Lung (tissue), 12 donors: ENCODE measurements around the gene TPO. TPM values are rescaled to one million over a fixed set of nuclear protein-coding genes. Genes with fewer than 3 reads are reported as not detected.
"Not testable (repeated sequence)": the region's sequence is repeated elsewhere in the genome, so short reads cannot be mapped to it uniquely, and the experiment has no call there.

Experiments used
- ATAC-seq: fragments of 200-7000 bp; cut with Tn5 transposase; one replicate; pipeline ENCODE4 v1.9.1; 2020; ENCODE audit warnings: moderate number of reproducible peaks; ENCODE audit not compliant: insufficient read depth, low FRiP score
- DNase-seq, 3 donors: peaks; one replicate each; pipeline ENCODE4 v3.0.0-alpha.2; 2013 to 2017
- H3K27ac ChIP-seq, 2 donors: one replicate each; pipeline ENCODE4 v1.5.1; 2013; ENCODE audit warnings: mild to moderate bottlenecking in 2 of 2, moderate library complexity in 2 of 2, control low read depth in 1 of 2, inconsistent platforms in 1 of 2, low read depth in 1 of 2, low read length in 1 of 2
- H3K27me3 ChIP-seq, 3 donors: one replicate each; pipeline ENCODE4 v1.5.1; 2013; ENCODE audit warnings: low read length in 2 of 3; ENCODE audit not compliant: control insufficient read depth in 3 of 3, insufficient read depth in 3 of 3
- H3K36me3 ChIP-seq, 4 donors: one replicate each; pipeline ENCODE4 v1.5.1; 2013; ENCODE audit warnings: low read length in 4 of 4, mild to moderate bottlenecking in 1 of 4, moderate library complexity in 1 of 4; ENCODE audit not compliant: control insufficient read depth in 4 of 4, insufficient read depth in 4 of 4
- H3K4me1 ChIP-seq, 5 donors: one replicate each; pipeline ENCODE4 v1.5.1; 2013; ENCODE audit warnings: low read length in 5 of 5, mild to moderate bottlenecking in 2 of 5, moderate library complexity in 1 of 5; ENCODE audit not compliant: control insufficient read depth in 5 of 5, insufficient read depth in 5 of 5
- H3K4me3 ChIP-seq: one replicate; pipeline ENCODE4 v1.5.1; 2013; ENCODE audit warnings: mild to moderate bottlenecking, control low read depth, moderate library complexity
- H3K9ac ChIP-seq, 2 donors: one replicate each; pipeline ENCODE4 v1.5.1; 2013; ENCODE audit warnings: low read length in 2 of 2, control low read depth in 1 of 2; ENCODE audit not compliant: insufficient read depth in 1 of 2
- H3K9me3 ChIP-seq, 4 donors: one replicate each; pipeline ENCODE4 v1.5.1; 2013; ENCODE audit warnings: low read length in 3 of 4, mild to moderate bottlenecking in 1 of 4, moderate library complexity in 1 of 4; ENCODE audit not compliant: control insufficient read depth in 4 of 4, insufficient read depth in 3 of 4
- WGBS, 2 donors: extraction: QIAGEN DNeasy Blood & Tissue Kit; methylation state at CpG; one replicate each; pipeline ENCODE4 v1.1.7; 2013; 5-methylcytosine and 5-hydroxymethylcytosine counted together
- polyA plus RNA-seq, 2 donors: library from polyadenylated mRNA; stranded (reverse); fragments of 200-250 nt; gene quantifications; one replicate each; pipeline ENCODE4 v1.2.1, GENCODE V29; 2013
- total RNA-seq, 2 donors: library from RNA; depleted of rRNA in 1 of 2; stranded (reverse); fragments of >200 nt in 1 of 2; gene quantifications; one replicate each; pipeline ENCODE4 v1.2.1, GENCODE V29; 2014 to 2021
- TF ChIP-seq, protein P1 (sequence below): IDR thresholded peaks from 2 replicates; pipeline ENCODE4 v1.5.1; 2012; ENCODE audit warnings: mild to moderate bottlenecking; ENCODE audit errors: control extremely low read depth, extremely low read depth
- donor health status: control.
- donor health status: control.
- donor health status: Bipolar disorder and iron deficiency.
- donor health status: healthy.
- donor health status: DM: yes; HTN: yes; CAD: no.

Gene TPO
- total and polyA plus RNA-seq, 4 donors, result 0.17 to 0.31 TPM; not detected in 2

DNA sequence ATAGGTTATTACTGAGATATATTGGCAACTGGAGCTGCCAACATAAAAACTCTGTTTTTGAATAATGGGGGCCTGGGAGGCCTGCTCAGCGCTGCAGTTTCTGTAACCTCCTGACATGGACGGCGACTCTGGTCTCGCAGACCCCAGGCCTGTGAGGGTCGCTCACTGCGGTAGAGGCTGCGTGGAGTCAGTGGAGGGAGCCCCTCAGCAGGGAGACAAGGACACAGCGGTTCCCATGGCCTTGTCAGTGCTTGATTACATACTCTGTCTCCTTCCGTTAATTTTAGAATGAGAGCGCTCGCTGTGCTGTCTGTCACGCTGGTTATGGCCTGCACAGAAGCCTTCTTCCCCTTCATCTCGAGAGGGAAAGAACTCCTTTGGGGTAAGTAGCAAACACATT is 858 bp downstream of the TPO start:
- no peak overlapping the region for H3K27ac ChIP-seq
- TF ChIP-seq, protein P1, sequence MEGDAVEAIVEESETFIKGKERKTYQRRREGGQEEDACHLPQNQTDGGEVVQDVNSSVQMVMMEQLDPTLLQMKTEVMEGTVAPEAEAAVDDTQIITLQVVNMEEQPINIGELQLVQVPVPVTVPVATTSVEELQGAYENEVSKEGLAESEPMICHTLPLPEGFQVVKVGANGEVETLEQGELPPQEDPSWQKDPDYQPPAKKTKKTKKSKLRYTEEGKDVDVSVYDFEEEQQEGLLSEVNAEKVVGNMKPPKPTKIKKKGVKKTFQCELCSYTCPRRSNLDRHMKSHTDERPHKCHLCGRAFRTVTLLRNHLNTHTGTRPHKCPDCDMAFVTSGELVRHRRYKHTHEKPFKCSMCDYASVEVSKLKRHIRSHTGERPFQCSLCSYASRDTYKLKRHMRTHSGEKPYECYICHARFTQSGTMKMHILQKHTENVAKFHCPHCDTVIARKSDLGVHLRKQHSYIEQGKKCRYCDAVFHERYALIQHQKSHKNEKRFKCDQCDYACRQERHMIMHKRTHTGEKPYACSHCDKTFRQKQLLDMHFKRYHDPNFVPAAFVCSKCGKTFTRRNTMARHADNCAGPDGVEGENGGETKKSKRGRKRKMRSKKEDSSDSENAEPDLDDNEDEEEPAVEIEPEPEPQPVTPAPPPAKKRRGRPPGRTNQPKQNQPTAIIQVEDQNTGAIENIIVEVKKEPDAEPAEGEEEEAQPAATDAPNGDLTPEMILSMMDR, result no peak

DNA sequence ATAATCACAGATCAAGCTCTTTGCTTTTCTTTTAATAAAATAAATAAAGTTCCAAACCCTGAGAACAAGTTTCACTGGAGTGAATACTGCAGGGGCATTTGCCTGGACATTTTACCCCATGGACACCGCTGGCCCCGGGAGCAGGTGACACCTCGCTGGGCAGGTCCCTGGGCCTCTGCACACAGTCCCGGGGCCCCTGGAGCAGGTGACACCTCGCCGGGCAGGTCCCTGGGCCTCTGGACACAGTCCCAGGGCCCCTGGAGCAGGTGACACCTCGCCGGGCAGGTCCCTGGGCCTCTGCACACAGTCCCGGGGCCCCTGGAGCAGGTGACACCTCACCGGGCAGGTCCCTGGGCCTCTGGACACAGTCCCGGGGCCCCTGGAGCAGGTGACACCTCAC is 1.6 kb downstream of the TPO start:
- ATAC-seq, DNase-seq, H3K4me3 ChIP-seq, H3K4me1 ChIP-seq, H3K36me3 ChIP-seq, H3K27me3 ChIP-seq, H3K27ac ChIP-seq, H3K9me3 ChIP-seq, H3K9ac ChIP-seq: not testable (repeated sequence)
- WGBS, 2 donors, result 83 to 86% methylated on average over 11 of the region's 11 CpGs

More for the DNA sequence above, 858 bp downstream of the TPO start:
- no peak for ATAC-seq
- Histone ChIP-seq H3K4me1 (no peaks in the 10 kb centered on the region), H3K36me3 (no peaks in the 10 kb centered on the region), H3K27me3 (no peaks in the 10 kb centered on the region), H3K9me3 (no peaks in the 10 kb centered on the region), H3K4me3 (no peak overlapping the region), H3K9ac (no peak overlapping the region)
- WGBS, 2 donors, result 84 to 88% methylated on average over 13 of the region's 13 CpGs
- no peak for DNase-seq

DNA sequence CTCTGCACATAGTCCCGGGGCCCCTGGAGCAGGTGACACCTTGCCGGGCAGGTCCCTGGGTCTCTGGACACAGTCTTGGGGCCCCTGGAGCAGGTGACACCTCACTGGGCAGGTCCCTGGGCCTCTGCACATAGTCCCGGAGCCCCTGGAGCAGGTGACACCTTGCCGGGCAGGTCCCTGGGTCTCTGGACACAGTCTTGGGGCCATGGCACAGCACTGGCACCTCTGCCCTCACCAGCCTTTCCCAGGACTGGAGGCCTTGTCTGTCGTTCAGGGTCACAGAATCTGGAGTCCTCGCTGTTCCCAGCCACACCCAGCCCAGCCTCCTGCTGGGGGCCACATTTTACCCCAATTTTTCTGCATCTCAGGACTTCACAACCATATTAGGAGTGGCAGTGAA is 2.2 kb downstream of the TPO start:
- Histone ChIP-seq H3K36me3 (no peaks in the 10 kb centered on the region), H3K4me3 (no peak overlapping the region), H3K27me3 (no peaks in the 10 kb centered on the region), H3K9ac (no peak overlapping the region), H3K27ac (no peak overlapping the region), H3K4me1 (no peaks in the 10 kb centered on the region), H3K9me3 (no peaks in the 10 kb centered on the region)
- no peak for ATAC-seq
- no peak for DNase-seq
- WGBS, 2 donors, result 83 to 88% methylated on average over 5 to 6 of the region's 6 CpGs
- TF ChIP-seq, protein P1, result no peak

DNA sequence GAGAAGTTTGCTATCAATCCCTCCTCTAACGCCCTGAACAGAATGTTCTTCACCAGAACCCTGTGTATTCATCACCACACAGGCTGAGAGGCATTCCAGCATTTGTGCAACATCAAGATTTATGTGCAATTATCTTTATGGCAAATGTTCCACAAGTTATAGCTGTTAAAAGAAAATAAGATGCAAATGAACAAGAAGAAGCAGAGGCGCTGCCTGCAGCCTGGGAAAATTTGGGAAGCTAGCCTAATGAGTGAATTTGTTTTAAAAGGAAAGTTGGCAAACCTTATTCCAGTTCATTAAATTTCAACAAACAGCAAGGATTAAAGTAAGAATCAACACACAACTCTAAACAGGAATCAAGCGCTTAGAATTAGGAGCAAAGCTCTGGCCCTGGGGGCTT is 5.3 kb downstream of the TPO start:
- H3K27me3 ChIP-seq, result no peaks in the 10 kb centered on the region
- H3K4me3 ChIP-seq, result no peak overlapping the region
- no peaks in the 10 kb centered on the region for H3K9me3 ChIP-seq
- no peak for DNase-seq
- H3K36me3 ChIP-seq, result no peaks in the 10 kb centered on the region
- TF ChIP-seq, protein P1, result no peak
- H3K27ac ChIP-seq, result no peak overlapping the region
- ATAC-seq, result no peak
- no peaks in the 10 kb centered on the region for H3K4me1 ChIP-seq
- no peak overlapping the region for H3K9ac ChIP-seq
- 79 to 93% methylated on average over 3 of the region's 3 CpGs for WGBS, 2 donors
